Stimulated activated CD8-positive, alpha-beta memory T cell treated with anti-CD3 and anti-CD28 coated beads, Interleukin-15, amount 100 ng/mL, for 24 hours (primary cell): ENCODE measurements around the gene STH.
"Not testable (repeated sequence)": the region's sequence is repeated elsewhere in the genome, so short reads cannot be mapped to it uniquely, and the experiment has no call there.

Source experiments
- DNase-seq: peaks from one replicate; pipeline ENCODE4 v3.0.0-alpha.2; 2020; ENCODE audit warnings: low read depth

The STH gene

DNA sequence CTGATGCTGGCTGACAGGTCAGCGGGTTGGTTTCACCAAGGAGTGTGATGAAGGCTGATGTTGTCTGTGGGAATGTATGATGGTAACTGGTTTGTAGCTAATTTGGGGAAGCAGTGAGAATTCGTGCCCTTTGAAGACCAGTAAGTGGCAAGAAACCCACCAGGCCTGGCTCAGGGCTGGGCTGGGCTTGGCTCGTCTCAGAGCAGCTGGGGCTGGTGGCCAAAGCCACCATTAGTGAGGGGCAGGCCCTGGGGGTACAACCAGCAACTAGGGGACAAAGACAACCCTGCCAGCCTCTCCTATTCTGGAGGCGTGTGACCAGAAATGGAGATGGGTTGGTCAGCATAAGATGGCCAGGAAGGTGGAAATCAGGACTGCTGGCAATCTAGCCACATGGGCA, 13.0 kb upstream of the STH start:
- no peak for DNase-seq

DNA sequence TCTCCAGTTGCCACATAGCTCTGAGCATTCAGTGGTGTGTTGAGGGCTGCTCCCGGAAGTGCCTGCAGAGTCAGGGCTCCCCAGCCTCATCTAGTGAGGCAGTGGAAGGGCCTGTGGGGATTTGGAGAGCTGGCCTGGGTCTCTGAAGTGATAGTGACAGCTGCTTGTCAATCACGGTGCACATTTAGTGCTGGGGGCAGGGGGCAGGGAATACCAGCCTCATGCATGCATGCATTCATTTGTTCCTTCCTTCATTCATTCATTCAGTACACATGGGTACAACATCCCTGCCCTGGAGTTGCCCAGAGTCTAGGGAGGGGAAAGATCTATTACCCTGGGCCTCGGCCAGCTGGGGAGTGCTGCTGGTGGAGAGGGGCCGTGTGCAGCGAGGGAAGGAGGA, 11.3 kb upstream of the STH start:
- DNase-seq: no peak

DNA sequence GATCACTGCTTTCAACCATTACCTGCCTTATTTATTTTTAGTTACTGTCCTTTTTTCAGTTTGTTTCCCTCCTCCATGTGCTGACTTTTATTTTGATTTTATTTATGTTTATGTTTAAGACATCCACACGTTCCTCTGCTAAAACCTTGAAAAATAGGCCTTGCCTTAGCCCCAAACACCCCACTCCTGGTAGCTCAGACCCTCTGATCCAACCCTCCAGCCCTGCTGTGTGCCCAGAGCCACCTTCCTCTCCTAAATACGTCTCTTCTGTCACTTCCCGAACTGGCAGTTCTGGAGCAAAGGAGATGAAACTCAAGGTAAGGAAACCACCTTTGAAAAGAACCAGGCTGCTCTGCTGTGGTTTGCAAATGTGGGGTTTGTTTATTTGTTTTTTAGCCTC, 9.3 kb upstream of the STH start:
- DNase-seq: no peak

DNA sequence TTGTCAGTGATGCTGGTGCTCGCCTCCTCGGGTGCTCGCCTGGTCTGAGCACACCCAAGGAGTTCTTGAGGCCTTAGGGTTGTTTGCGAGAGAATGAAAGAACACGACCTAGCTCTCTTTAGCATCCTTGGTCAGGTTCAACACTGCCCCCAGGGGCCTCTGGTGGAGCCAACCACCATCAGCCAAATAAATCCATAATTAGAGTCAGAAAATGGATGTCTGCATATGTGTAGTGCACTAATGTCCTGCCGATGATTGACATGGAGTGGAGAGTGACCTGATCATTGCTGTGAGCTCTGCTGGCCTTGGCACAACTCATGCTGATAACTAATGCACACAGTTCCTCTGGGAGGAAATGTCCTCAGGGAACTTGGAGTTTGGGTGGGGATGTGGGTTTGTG, 8.2 kb upstream of the STH start:
- DNase-seq: no peak

DNA sequence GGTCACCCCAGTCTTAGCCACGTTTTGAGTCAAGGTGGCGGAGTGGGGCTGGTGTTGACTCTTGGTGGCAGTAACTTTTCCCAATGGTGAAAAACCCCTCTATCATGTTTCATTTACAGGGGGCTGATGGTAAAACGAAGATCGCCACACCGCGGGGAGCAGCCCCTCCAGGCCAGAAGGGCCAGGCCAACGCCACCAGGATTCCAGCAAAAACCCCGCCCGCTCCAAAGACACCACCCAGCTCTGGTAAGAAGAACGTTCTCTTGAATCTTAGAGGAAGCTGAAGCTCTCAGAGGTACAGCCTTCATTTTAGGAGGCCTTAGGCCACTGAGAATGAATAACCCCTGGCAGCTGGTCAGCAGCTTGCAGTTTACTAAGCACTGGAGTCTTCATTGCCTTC, 7.7 kb upstream of the STH start:
- DNase-seq: no peak

DNA sequence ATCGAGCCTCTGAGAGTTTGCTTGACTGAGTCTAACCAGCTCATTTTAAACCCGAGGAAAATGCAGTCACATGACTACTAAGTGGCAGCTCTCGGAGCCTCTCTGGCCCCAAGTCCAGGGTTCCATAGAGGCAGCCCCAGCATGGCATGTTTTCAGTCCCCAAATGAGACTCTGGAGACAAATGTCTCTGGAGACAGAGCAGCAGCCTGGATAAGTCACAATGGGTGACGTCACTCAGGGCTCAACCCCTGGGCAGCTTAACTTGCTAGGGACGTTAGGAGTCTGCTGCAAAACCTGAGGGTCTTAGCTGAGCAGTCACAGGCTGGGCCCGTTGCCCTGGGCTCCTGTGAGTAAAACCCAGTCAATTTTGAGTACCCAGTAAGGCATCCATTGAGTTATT, 6.9 kb upstream of the STH start:
- DNase-seq: no peak

DNA sequence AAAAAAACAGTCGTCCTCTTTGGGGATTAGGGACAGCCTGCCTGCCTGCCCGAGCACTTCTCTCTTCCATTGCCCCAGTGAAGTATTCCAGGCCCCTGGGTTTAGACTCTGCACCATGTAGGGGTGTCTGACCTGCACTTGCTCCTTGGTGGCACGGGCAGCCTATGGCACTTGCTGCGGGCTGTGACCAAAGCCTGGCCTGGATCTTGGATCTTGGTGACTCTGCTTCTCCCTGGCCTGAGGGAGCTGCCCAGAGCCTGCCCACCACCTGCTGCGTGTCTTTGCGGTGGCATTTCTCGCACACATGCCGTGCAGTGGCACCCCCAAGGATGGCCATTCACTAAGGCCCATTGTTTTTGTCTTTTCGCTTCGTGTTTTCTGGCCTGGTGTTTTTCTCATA, 6.1 kb upstream of the STH start:
- DNase-seq: no peak

GRCh38 chr17:45993962-45994627, 5.0 kb upstream of the STH start:
- DNase-seq: no peak

DNA sequence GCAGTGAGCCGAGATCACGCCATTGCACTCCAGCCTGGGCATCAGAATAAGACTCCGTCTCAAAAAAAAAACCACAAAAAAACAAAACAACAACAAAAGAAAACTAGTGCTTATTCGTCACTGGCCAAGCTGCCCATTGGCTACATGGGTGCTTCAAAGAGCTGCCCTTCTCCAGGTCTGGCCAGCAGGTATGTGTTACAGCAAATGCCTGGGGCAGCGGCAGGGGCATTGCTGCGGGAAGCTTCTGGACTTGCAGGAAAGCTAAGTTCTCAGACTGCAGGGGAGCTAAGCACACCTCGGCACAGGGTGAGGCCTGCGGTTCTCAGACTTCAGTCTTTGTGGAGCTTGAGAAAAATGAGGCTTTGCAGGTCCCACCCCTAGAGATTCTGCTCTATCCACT, 4.1 kb upstream of the STH start:
- no peak for DNase-seq

- no peak for DNase-seq
Measured at GRCh38 chr17:45995627-45996270, 3.3 kb upstream of the STH start.

DNA sequence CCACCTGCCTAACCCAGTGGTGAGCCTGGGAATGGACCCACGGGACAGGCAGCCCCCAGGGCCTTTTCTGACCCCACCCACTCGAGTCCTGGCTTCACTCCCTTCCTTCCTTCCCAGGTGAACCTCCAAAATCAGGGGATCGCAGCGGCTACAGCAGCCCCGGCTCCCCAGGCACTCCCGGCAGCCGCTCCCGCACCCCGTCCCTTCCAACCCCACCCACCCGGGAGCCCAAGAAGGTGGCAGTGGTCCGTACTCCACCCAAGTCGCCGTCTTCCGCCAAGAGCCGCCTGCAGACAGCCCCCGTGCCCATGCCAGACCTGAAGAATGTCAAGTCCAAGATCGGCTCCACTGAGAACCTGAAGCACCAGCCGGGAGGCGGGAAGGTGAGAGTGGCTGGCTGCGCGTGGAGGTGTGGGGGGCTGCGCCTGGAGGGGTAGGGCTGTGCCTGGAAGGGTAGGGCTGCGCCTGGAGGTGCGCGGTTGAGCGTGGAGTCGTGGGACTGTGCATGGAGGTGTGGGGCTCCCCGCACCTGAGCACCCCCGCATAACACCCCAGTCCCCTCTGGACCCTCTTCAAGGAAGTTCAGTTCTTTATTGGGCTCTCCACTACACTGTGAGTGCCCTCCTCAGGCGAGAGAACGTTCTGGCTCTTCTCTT, 2.6 kb upstream of the STH start:
- no peak for DNase-seq

- no peak for DNase-seq
Measured at GRCh38 chr17:45997166-45997565, 1.9 kb upstream of the STH start.

GRCh38 chr17:45997624-45998023, 1.4 kb upstream of the STH start:
- no peak for DNase-seq

DNA sequence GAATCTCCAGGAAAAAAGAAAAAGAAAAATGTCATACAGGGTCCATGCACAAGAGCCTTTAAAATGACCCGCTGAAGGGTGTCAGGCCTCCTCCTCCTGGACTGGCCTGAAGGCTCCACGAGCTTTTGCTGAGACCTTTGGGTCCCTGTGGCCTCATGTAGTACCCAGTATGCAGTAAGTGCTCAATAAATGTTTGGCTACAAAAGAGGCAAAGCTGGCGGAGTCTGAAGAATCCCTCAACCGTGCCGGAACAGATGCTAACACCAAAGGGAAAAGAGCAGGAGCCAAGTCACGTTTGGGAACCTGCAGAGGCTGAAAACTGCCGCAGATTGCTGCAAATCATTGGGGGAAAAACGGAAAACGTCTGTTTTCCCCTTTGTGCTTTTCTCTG, 845 bp downstream of the STH start:
- DNase-seq: no peak

DNA sequence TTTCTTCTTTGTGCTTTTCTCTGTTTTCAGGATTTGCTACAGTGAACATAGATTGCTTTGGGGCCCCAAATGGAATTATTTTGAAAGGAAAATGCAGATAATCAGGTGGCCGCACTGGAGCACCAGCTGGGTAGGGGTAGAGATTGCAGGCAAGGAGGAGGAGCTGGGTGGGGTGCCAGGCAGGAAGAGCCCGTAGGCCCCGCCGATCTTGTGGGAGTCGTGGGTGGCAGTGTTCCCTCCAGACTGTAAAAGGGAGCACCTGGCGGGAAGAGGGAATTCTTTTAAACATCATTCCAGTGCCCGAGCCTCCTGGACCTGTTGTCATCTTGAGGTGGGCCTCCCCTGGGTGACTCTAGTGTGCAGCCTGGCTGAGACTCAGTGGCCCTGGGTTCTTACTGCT, 1.2 kb downstream of the STH start:
- no peak for DNase-seq

GRCh38 chr17:46000757-46001156, 1.7 kb downstream of the STH start:
- DNase-seq: no peak

DNA sequence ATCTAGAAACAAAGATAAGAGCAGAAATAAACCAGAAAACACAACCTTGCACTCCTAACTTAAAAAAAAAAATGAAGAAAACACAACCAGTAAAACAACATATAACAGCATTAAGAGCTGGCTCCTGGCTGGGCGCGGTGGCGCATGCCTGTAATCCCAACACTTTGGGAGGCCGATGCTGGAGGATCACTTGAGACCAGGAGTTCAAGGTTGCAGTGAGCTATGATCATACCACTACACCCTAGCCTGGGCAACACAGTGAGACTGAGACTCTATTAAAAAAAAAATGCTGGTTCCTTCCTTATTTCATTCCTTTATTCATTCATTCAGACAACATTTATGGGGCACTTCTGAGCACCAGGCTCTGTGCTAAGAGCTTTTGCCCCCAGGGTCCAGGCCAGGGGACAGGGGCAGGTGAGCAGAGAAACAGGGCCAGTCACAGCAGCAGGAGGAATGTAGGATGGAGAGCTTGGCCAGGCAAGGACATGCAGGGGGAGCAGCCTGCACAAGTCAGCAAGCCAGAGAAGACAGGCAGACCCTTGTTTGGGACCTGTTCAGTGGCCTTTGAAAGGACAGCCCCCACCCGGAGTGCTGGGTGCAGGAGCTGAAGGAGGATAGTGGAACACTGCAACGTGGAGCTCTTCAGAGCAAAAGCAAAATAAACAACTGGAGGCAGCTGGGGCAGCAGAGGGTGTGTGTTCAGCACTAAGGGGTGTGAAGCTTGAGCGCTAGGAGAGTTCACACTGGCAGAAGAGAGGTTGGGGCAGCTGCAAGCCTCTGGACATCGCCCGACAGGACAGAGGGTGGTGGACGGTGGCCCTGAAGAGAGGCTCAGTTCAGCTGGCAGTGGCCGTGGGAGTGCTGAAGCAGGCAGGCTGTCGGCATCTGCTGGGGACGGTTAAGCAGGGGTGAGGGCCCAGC, 2.6 kb downstream of the STH start:
- no peak for DNase-seq

DNA sequence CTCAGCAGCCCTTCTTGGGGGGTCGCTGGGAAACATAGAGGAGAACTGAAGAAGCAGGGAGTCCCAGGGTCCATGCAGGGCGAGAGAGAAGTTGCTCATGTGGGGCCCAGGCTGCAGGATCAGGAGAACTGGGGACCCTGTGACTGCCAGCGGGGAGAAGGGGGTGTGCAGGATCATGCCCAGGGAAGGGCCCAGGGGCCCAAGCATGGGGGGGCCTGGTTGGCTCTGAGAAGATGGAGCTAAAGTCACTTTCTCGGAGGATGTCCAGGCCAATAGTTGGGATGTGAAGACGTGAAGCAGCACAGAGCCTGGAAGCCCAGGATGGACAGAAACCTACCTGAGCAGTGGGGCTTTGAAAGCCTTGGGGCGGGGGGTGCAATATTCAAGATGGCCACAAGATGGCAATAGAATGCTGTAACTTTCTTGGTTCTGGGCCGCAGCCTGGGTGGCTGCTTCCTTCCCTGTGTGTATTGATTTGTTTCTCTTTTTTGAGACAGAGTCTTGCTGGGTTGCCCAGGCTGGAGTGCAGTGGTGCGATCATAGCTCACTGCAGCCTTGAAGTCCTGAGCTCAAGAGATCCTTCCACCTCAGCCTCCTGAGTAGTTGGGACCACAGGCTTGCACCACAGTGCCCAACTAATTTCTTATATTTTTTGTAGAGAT, 3.4 kb downstream of the STH start:
- peak; percentile 50 for DNase-seq

- DNase-seq: no peak
Measured at GRCh38 chr17:46002973-46003316, 3.9 kb downstream of the STH start.

- DNase-seq: no peak
Measured at GRCh38 chr17:46003907-46004748, 5.1 kb downstream of the STH start.

DNA sequence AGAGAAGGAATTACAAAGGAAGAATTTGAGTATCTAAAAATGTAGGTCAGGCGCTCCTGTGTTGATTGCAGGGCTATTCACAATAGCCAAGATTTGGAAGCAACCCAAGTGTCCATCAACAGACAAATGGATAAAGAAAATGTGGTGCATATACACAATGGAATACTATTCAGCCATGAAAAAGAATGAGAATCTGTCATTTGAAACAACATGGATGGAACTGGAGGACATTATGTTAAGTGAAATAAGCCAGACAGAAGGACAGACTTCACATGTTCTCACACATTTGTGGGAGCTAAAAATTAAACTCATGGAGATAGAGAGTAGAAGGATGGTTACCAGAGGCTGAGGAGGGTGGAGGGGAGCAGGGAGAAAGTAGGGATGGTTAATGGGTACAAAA, 7.0 kb downstream of the STH start:
- not testable (repeated sequence) for DNase-seq
